ENCODE measurements around the gene CYP4F3.

Gene CYP4F3

GRCh38 chr19:15701757-15702533, 61.2 kb downstream of the CYP4F3 start:
- no peak for TF ChIP-seq CTCF (IDR thresholded peaks at IDR 0.05; ENCODE audit: extremely low read depth, insufficient read depth, missing control alignments)
- in situ Hi-C loops (cut with MboI; ENCODE audit: low pct_unique_long_range_greater_than_20kb, low sequenced_read_pairs, unreplicated experiment), result no loop called here
- DNase-seq (ENCODE audit: low spot score), result no peak

GRCh38 chr19:15702534-15702930, 61.8 kb downstream of the CYP4F3 start:
- DNase-seq (ENCODE audit: low spot score), result no peak
- in situ Hi-C loops (cut with MboI; ENCODE audit: low pct_unique_long_range_greater_than_20kb, low sequenced_read_pairs, unreplicated experiment), result no loop called here
- peak; percentile 27 for TF ChIP-seq CTCF (IDR thresholded peaks at IDR 0.05; ENCODE audit: extremely low read depth, insufficient read depth, missing control alignments)

Measured in GM13977 (cell line).